ENCODE measurements around the gene GLI3.

GLI3 gene

GRCh38 chr7:42035210-42035609 is 201.8 kb downstream of the GLI3 start:
- TF ChIP-seq CTCF (conservative IDR thresholded peaks at IDR 0.05; ENCODE audit: low read length), result no peak
- H3K4me3 ChIP-seq (ENCODE audit: low read length), result no peak overlapping the region
- peak; percentile 47 for DNase-seq (ENCODE audit: low read depth)

- no peak for TF ChIP-seq CTCF (conservative IDR thresholded peaks at IDR 0.05; ENCODE audit: low read length)
- DNase-seq (ENCODE audit: low read depth), result no peak
- no peak overlapping the region for H3K4me3 ChIP-seq (ENCODE audit: low read length)
Measured at GRCh38 chr7:42033480-42033879, 203.5 kb downstream of the GLI3 start.

- DNase-seq (ENCODE audit: low read depth), result no peak
- TF ChIP-seq CTCF (conservative IDR thresholded peaks at IDR 0.05; ENCODE audit: low read length), result no peak
- no peak overlapping the region for H3K4me3 ChIP-seq (ENCODE audit: low read length)
Measured at GRCh38 chr7:42029405-42029804, 207.6 kb downstream of the GLI3 start.

GRCh38 chr7:42027521-42027920 is 209.5 kb downstream of the GLI3 start:
- no peak for TF ChIP-seq CTCF (conservative IDR thresholded peaks at IDR 0.05; ENCODE audit: low read length)
- no peak overlapping the region for H3K4me3 ChIP-seq (ENCODE audit: low read length)
- DNase-seq (ENCODE audit: low read depth), result no peak

GRCh38 chr7:42026622-42027197 is 210.3 kb downstream of the GLI3 start:
- H3K4me3 ChIP-seq (ENCODE audit: low read length), result no peak overlapping the region
- no peak for DNase-seq (ENCODE audit: low read depth)
- no peak for TF ChIP-seq CTCF (conservative IDR thresholded peaks at IDR 0.05; ENCODE audit: low read length)

- no peak for DNase-seq (ENCODE audit: low read depth)
Measured at GRCh38 chr7:42025635-42026375, 211.2 kb downstream of the GLI3 start.

More at GRCh38 chr7:42025635-42026375, 211.2 kb downstream of the GLI3 start:
- no peak overlapping the region for H3K4me3 ChIP-seq (ENCODE audit: low read length)
- no peak for TF ChIP-seq CTCF (conservative IDR thresholded peaks at IDR 0.05; ENCODE audit: low read length)
